Measurements from ENCODE around the gene KAZN.

The KAZN gene

GRCh38 chr1:14912839-14913481 lies 314.5 kb downstream of the KAZN start:
- DNase-seq (ENCODE audit: low read depth in 2 of 2): no peak

- DNase-seq (ENCODE audit: low read depth in 2 of 2): no peak
Measured at GRCh38 chr1:14913482-14914177, 315.1 kb downstream of the KAZN start.

- DNase-seq (ENCODE audit: low read depth in 2 of 2): no peak
Measured at GRCh38 chr1:14914351-14914988, 316.0 kb downstream of the KAZN start.

- peak; percentile 11 for DNase-seq (ENCODE audit: low read depth in 2 of 2)
Measured at GRCh38 chr1:14915356-14916054, 317.0 kb downstream of the KAZN start.

- no peak for DNase-seq (ENCODE audit: low read depth in 2 of 2)
Measured at GRCh38 chr1:14919289-14919688, 320.8 kb downstream of the KAZN start.

GRCh38 chr1:14919751-14920150 lies 321.3 kb downstream of the KAZN start:
- no peak for DNase-seq (ENCODE audit: low read depth in 2 of 2)

GRCh38 chr1:14921057-14921456 lies 322.6 kb downstream of the KAZN start:
- DNase-seq (ENCODE audit: low read depth in 2 of 2): no peak

GRCh38 chr1:14922942-14923726 lies 324.6 kb downstream of the KAZN start:
- DNase-seq (ENCODE audit: low read depth in 2 of 2): no peak

- peak; percentile 14 to 16 for DNase-seq (ENCODE audit: low read depth in 2 of 2)
Measured at GRCh38 chr1:14923727-14924452, 325.4 kb downstream of the KAZN start.

GRCh38 chr1:14924455-14925331 lies 326.2 kb downstream of the KAZN start:
- peak in 1 of 2 donors; percentile 1 for DNase-seq (ENCODE audit: low read depth in 2 of 2)

GRCh38 chr1:14925336-14926136 lies 327.1 kb downstream of the KAZN start:
- DNase-seq (ENCODE audit: low read depth in 2 of 2): no peak

- DNase-seq (ENCODE audit: low read depth in 2 of 2): no peak
Measured at GRCh38 chr1:14926229-14926628, 327.7 kb downstream of the KAZN start.

- no peak for DNase-seq (ENCODE audit: low read depth in 2 of 2)
Measured at GRCh38 chr1:14926818-14927575, 328.5 kb downstream of the KAZN start.

GRCh38 chr1:14928412-14928811 lies 329.9 kb downstream of the KAZN start:
- no peak for DNase-seq (ENCODE audit: low read depth in 2 of 2)

GRCh38 chr1:14928886-14929546 lies 330.5 kb downstream of the KAZN start:
- no peak for DNase-seq (ENCODE audit: low read depth in 2 of 2)

GRCh38 chr1:14929547-14930246 lies 331.2 kb downstream of the KAZN start:
- no peak for DNase-seq (ENCODE audit: low read depth in 2 of 2)
